B cell (primary cell): Measurements from ENCODE around the gene SP8. TPM values are rescaled to one million over a fixed set of nuclear protein-coding genes. Genes with fewer than 3 reads are reported as not detected.

Source experiments
- ATAC-seq: fragments of 200-7000 bp; cut with Tn5 transposase; one replicate; pipeline ENCODE4 v1.10.0; 2021; ENCODE audit warnings: low read depth, mild to moderate bottlenecking, moderate number of reproducible peaks, moderate library complexity
- CTCF ChIA-PET: fragments of 350-600 bp; sonication (Branson Sonifier 250); formaldehyde crosslinking; loops from one replicate; lab custom pipeline; 2021; ENCODE audit warnings: antibody characterized with exemption, inconsistent platforms; lab: Charles Lee
- POLR2A ChIA-PET: fragments of 350-600 bp; sonication (Branson Sonifier 250); formaldehyde crosslinking; loops from one replicate; lab custom pipeline; 2021; ENCODE audit warnings: antibody characterized with exemption; lab: Charles Lee
- DNase-seq: peaks from one replicate; pipeline ENCODE4 v3.0.0; 2013
- H2AFZ ChIP-seq: 2 replicates; pipeline ENCODE4 v1.6.1; 2012; ENCODE audit warnings: mild to moderate bottlenecking, low read depth, low read length; ENCODE audit not compliant: insufficient read depth, poor library complexity, severe bottlenecking
- H3K27ac ChIP-seq, 2 donors: 1 replicate in 1 of 2; 2 replicates in 1 of 2; pipeline ENCODE4 v1.5.1; 2012 to 2013; ENCODE audit warnings: low read length in 2 of 2, mild to moderate bottlenecking in 2 of 2, moderate library complexity in 1 of 2
- H3K27me3 ChIP-seq, 4 experiments: fragments of 200-600 bp in 1 of 4; sonication (generic) in 1 of 4; replicated peaks in 1 of 4; 1 replicate in 2 of 4; 2 replicates in 2 of 4; pipeline versions ENCODE4 v1.6.1 to v1.7.0; 2013 to 2016; ENCODE audit warnings: low read length in 3 of 4, mild to moderate bottlenecking in 2 of 4, mixed read lengths in 1 of 4, moderate library complexity in 1 of 4; ENCODE audit not compliant: insufficient read depth in 4 of 4, control insufficient read depth in 3 of 4; ENCODE audit errors: control extremely low read depth in 1 of 4
- H3K36me3 ChIP-seq, 2 experiments: replicated peaks in 1 of 2; 1 replicate in 1 of 2; 2 replicates in 1 of 2; pipeline versions ENCODE4 v1.6.1 to v1.7.1; 2013; ENCODE audit warnings: low read length in 1 of 2; ENCODE audit not compliant: insufficient read depth in 2 of 2, control insufficient read depth in 1 of 2; ENCODE audit errors: control extremely low read depth in 1 of 2, extremely low read depth in 1 of 2
- H3K4me1 ChIP-seq, 2 donors: fragments of 200-600 bp in 1 of 2; sonication (generic) in 1 of 2; 1 replicate in 1 of 2; 2 replicates in 1 of 2; pipeline versions ENCODE4 v1.5.1 to v1.6.1; 2013 to 2017; ENCODE audit warnings: low read length in 2 of 2; ENCODE audit not compliant: control insufficient read depth in 2 of 2, insufficient read depth in 2 of 2
- H3K4me2 ChIP-seq: replicated peaks from 2 replicates; pipeline ENCODE3; 2012; ENCODE audit warnings: mild to moderate bottlenecking, low read depth, low read length; ENCODE audit not compliant: poor library complexity, severe bottlenecking
- H3K4me3 ChIP-seq, 5 experiments: fragments of 200-600 bp in 1 of 5; sonication (generic) in 1 of 5; 1 replicate in 3 of 5; 2 replicates in 2 of 5; pipeline versions ENCODE4 v1.5.1 to v1.7.0; 2011 to 2016; ENCODE audit warnings: low read length in 4 of 5, mild to moderate bottlenecking in 4 of 5, low read depth in 2 of 5, control low read depth in 1 of 5, moderate library complexity in 1 of 5; ENCODE audit not compliant: insufficient read depth in 1 of 5; ENCODE audit errors: control extremely low read depth in 1 of 5, extremely low read depth in 1 of 5
- H3K79me2 ChIP-seq: fragments of 200-600 bp; sonication (generic); one replicate; pipeline ENCODE4 v1.6.0; 2016; ENCODE audit warnings: low read length; ENCODE audit not compliant: control insufficient read depth, insufficient read depth
- H3K9ac ChIP-seq: fragments of 200-600 bp; sonication (generic); 2 replicates; pipeline ENCODE4 v1.6.1; 2017; ENCODE audit warnings: mild to moderate bottlenecking, low read length, moderate library complexity
- H3K9me3 ChIP-seq, 3 donors: one replicate each; pipeline versions ENCODE4 v1.6.1 to v1.7.1; 2013; ENCODE audit warnings: low read length in 2 of 3; ENCODE audit not compliant: control insufficient read depth in 2 of 3, insufficient read depth in 1 of 3; ENCODE audit errors: control extremely low read depth in 1 of 3
- H4K20me1 ChIP-seq: 2 replicates; pipeline ENCODE4 v1.6.0; 2012; ENCODE audit warnings: mild to moderate bottlenecking, low read length; ENCODE audit not compliant: insufficient read depth, control insufficient read depth, poor library complexity, severe bottlenecking
- H3K27ac Mint-ChIP-seq: one replicate; pipeline ENCODE4 v1.8.0; 2021; ENCODE audit warnings: mixed read lengths
- H3K27me3 Mint-ChIP-seq: one replicate; pipeline ENCODE4 v1.8.0; 2021; ENCODE audit warnings: mixed read lengths
- H3K4me1 Mint-ChIP-seq: one replicate; pipeline ENCODE4 v1.8.0; 2021; ENCODE audit warnings: mixed read lengths
- H3K4me3 Mint-ChIP-seq: one replicate; pipeline ENCODE4 v1.8.0; 2021; ENCODE audit warnings: mixed read lengths
- H3K9me3 Mint-ChIP-seq: one replicate; pipeline ENCODE4 v1.8.0; 2022; ENCODE audit warnings: mixed read lengths; ENCODE audit not compliant: insufficient read depth
- CTCF ChIP-seq: fragments of 200-600 bp; IDR thresholded peaks from one replicate; pipeline ENCODE4 v1.8.0; 2022; ENCODE audit warnings: antibody characterized with exemption, mild to moderate bottlenecking
- EZH2 ChIP-seq: IDR thresholded peaks from 2 replicates; pipeline ENCODE4 v1.6.1; 2012; ENCODE audit warnings: borderline replicate concordance, low read depth, mild to moderate bottlenecking, moderate library complexity, low read length; ENCODE audit not compliant: insufficient read depth, poor library complexity, severe bottlenecking
- WGBS: methylation state at CpG from one replicate; pipeline ENCODE4 v1.1.5; 2013; ENCODE audit warnings: missing lambda C conversion rate; ENCODE audit not compliant: insufficient coverage; 5-methylcytosine and 5-hydroxymethylcytosine counted together
- intact Hi-C: fragments of 100-400 bp; cut with micrococcal nuclease; formaldehyde crosslinking; loops from one replicate; pipeline ENCODE4 v1.10.0; 2022
- polyA plus RNA-seq: library from polyadenylated mRNA; depleted of rRNA; stranded (reverse); fragments of >200 nt; gene quantifications from 2 replicates; pipeline ENCODE4 v1.2.3, GENCODE V29; 2012
- total RNA-seq, 2 donors: library from RNA; stranded (reverse); fragments of 120-200 nt in 1 of 2; gene quantifications; 1 replicate in 1 of 2; 2 replicates in 1 of 2; pipeline versions ENCODE4 v1.2.3 to v1.2.4, GENCODE V29; 2013 to 2022

Gene SP8
- total and polyA plus RNA-seq, 2 donors (not counting 1 experiment from before 2014, with no cell fraction given): not detected

DNA sequence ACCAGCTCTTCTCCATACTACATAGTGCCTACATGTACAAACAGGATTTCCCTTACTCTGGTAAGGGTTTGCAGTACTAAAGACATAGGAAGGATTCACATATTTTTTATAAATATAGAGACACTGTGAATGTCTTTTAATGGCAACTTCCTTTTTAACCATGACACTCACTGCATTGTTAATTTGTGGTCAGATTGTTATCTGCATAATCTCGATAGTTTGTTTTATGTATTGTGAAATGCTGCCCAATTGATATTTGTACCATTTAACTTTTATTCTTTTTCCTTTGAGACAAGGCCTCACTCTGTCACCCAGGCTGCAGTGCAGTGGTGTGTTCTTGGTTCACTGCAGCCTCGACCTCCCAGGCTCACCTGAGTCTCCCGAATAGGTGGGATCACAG is 39.7 kb downstream of the SP8 start:
- Histone ChIP-seq H3K36me3 (no peaks in the 10 kb centered on the region), H3K4me2 (no peak overlapping the region)
- POLR2A ChIA-PET: no interaction called here

GRCh38 chr7:20745702-20746101 is 41.0 kb downstream of the SP8 start:
- Histone ChIP-seq H3K36me3 (no peaks in the 10 kb centered on the region), H3K79me2 (no peaks in the 10 kb centered on the region), H3K27me3 (no peaks in the 10 kb centered on the region), H2AFZ (no peak overlapping the region), H3K9ac (no peak overlapping the region), H3K4me1 (no peaks in the 10 kb centered on the region), H3K9me3 (no peaks in the 10 kb centered on the region), H4K20me1 (no peaks in the 10 kb centered on the region), H3K27ac (no peak overlapping the region), H3K4me3 (no peak overlapping the region), H3K4me2 (no peak overlapping the region)
- intact Hi-C loops: no loop called here
- TF ChIP-seq CTCF (no peak), EZH2 (no peak)
- DNase-seq (no peak), ATAC-seq (no peak)
- Mint-ChIP-seq H3K27ac (no peak overlapping the region), H3K4me1 (no peaks in the 10 kb centered on the region), H3K4me3 (no peak overlapping the region), H3K27me3 (peaks cover 6% of the 10 kb centered on the region), H3K9me3 (no peaks in the 10 kb centered on the region)
- WGBS: 97% methylated on average over 7 of the region's 7 CpGs
- POLR2A ChIA-PET: no interaction called here
- CTCF ChIA-PET: no interaction called here

More for the DNA sequence above, 39.7 kb downstream of the SP8 start:
- H3K4me3 ChIP-seq: no peak overlapping the region
- no peak overlapping the region for H2AFZ ChIP-seq
- intact Hi-C loops: no loop called here
- H4K20me1 ChIP-seq: no peaks in the 10 kb centered on the region
- no peaks in the 10 kb centered on the region for H3K4me1 ChIP-seq
- Mint-ChIP-seq H3K27me3 (peaks cover 6% of the 10 kb centered on the region), H3K4me1 (no peaks in the 10 kb centered on the region), H3K4me3 (no peak overlapping the region), H3K9me3 (no peaks in the 10 kb centered on the region), H3K27ac (no peak overlapping the region)
- H3K27ac ChIP-seq: no peak overlapping the region
- no peaks in the 10 kb centered on the region for H3K9me3 ChIP-seq
- ATAC-seq (no peak), DNase-seq (no peak)
- no peak for TF ChIP-seq EZH2
- TF ChIP-seq CTCF: no peak
- CTCF ChIA-PET: no interaction called here
- WGBS: 80% methylated on average over 2 of the region's 3 CpGs
- no peaks in the 10 kb centered on the region for H3K27me3 ChIP-seq
- H3K9ac ChIP-seq: no peak overlapping the region
- H3K79me2 ChIP-seq: no peaks in the 10 kb centered on the region
